ENCODE data around the gene RAPGEF6.

The RAPGEF6 gene

DNA sequence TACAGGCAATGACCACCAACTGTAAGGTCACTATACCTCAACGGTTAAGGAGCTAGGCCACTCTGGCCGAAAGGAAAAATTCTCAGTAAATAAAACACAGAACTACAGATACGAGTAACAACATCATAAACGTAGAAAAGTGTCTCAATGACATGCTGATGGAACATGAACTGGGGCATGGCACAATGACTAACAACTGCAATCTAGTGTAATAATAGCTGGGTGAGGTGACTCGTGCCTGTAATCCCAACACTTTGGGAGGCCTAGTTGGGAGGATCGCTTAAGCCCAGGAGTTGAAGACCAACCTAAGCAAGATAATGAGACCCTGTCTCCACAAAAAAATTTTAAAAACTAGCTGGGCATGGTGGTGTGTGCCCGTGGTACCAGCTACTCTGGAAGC lies 9.8 kb upstream of the RAPGEF6 start:
- TF ChIP-seq, protein P1, sequence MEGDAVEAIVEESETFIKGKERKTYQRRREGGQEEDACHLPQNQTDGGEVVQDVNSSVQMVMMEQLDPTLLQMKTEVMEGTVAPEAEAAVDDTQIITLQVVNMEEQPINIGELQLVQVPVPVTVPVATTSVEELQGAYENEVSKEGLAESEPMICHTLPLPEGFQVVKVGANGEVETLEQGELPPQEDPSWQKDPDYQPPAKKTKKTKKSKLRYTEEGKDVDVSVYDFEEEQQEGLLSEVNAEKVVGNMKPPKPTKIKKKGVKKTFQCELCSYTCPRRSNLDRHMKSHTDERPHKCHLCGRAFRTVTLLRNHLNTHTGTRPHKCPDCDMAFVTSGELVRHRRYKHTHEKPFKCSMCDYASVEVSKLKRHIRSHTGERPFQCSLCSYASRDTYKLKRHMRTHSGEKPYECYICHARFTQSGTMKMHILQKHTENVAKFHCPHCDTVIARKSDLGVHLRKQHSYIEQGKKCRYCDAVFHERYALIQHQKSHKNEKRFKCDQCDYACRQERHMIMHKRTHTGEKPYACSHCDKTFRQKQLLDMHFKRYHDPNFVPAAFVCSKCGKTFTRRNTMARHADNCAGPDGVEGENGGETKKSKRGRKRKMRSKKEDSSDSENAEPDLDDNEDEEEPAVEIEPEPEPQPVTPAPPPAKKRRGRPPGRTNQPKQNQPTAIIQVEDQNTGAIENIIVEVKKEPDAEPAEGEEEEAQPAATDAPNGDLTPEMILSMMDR (IDR thresholded peaks at IDR 0.05; ENCODE audit: extremely low read depth, insufficient read depth, missing control alignments): no peak
- no peak for DNase-seq (ENCODE audit: low spot score)
- in situ Hi-C loops (cut with MboI; ENCODE audit: low pct_unique_long_range_greater_than_20kb, low sequenced_read_pairs, unreplicated experiment): no loop called here

DNA sequence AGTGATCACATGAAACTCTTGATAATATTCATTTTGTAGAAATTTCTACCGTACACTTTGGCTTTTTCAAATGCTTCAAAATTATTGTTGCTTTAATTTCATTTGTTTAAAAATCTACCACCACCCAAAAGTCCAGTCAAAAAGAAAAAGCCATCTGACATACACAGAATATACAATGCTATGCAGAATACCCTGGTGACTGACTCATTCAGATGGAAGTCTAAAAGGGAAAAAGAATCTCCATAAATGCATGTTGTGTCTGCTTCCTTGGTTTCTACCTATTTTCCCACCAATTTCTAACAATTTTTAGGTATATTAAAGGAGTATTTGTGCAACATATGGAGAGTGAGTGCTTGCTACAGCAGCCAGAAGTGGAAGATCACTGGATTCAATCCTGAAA lies 9.3 kb upstream of the RAPGEF6 start:
- TF ChIP-seq, protein P1 (IDR thresholded peaks at IDR 0.05; ENCODE audit: extremely low read depth, insufficient read depth, missing control alignments): no peak
- no peak for DNase-seq (ENCODE audit: low spot score)
- in situ Hi-C loops (cut with MboI; ENCODE audit: low pct_unique_long_range_greater_than_20kb, low sequenced_read_pairs, unreplicated experiment): no loop called here

DNA sequence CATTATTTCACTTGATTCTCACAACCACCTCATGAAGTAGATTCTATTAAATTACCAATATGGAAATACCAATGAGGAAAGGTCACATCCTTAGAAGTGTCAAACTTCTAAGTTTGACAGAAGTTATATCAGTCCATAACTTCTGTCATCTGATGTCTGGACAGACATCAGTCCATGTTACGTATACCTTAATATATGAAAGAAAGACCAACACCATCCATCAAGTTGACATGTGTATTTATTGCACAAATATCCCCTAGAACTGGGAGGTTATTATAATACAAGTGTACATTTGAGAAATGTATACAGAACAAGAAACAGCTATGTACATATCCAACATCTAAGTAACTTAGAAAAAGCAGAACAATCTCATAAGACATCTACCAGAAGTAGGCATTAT lies 6.5 kb upstream of the RAPGEF6 start:
- in situ Hi-C loops (cut with MboI; ENCODE audit: low pct_unique_long_range_greater_than_20kb, low sequenced_read_pairs, unreplicated experiment): no loop called here
- TF ChIP-seq, protein P1 (IDR thresholded peaks at IDR 0.05; ENCODE audit: extremely low read depth, insufficient read depth, missing control alignments): no peak
- DNase-seq (ENCODE audit: low spot score): no peak

DNA sequence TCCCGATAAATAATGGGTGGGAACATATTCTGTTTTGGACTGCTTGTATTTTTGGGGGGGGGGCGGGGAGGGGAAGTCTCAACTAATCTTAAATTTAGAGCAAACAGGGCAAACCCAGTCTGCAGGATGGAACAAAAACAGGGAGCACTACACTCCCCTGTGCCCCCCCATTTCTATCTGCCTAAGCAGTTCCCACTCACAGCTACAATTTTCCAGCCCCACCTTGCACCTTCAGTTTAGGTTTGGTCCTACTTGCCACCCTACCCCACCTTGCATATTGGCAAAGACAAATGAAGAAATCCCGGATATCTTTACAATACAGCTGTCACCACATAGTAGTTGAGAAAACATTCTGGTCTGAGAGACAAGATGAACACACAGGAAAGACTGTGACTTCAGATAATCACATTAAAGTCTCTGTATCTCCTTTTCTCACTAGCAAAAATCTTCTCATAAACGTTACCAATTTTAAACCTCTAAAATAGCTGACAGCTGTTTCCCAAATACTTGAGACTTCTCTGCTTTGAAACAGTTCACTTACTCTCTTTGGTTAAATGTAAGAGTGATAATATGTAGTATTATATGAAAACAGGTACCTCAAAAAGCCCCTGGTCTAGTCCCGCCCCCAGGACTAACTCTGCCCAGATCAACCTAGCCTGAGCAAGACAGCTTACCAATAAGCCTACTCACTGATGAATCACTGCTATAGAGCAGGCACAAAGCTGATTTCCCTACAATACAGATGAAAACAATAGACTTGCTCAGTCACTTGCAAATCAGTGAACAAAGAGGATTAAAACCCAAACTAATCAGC lies 5.2 kb upstream of the RAPGEF6 start:
- TF ChIP-seq, protein P1 (IDR thresholded peaks at IDR 0.05; ENCODE audit: extremely low read depth, insufficient read depth, missing control alignments): no peak
- peak; percentile 22 for DNase-seq (ENCODE audit: low spot score)
- in situ Hi-C loops (cut with MboI; ENCODE audit: low pct_unique_long_range_greater_than_20kb, low sequenced_read_pairs, unreplicated experiment): no loop called here

DNA sequence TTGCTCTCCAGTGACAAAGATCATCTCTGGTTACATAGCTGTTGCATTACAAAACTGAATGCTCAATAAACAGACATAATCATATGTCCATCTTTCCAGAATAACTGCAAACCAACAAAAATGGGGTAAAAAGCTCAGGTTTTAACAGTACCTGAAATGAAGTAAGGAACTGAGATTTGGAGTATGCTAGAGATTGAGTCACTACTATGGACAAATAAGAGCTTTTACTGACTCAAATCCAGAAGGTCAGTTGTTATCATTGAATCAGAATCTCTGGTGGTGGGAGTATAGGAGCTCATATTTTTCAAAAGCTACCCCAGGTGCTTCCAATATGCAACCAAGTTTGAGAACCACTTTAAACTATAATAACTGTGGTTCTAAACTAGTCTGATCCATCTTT lies 4.1 kb upstream of the RAPGEF6 start:
- no peak for DNase-seq (ENCODE audit: low spot score)
- in situ Hi-C loops (cut with MboI; ENCODE audit: low pct_unique_long_range_greater_than_20kb, low sequenced_read_pairs, unreplicated experiment): no loop called here
- TF ChIP-seq, protein P1 (IDR thresholded peaks at IDR 0.05; ENCODE audit: extremely low read depth, insufficient read depth, missing control alignments): no peak

DNA sequence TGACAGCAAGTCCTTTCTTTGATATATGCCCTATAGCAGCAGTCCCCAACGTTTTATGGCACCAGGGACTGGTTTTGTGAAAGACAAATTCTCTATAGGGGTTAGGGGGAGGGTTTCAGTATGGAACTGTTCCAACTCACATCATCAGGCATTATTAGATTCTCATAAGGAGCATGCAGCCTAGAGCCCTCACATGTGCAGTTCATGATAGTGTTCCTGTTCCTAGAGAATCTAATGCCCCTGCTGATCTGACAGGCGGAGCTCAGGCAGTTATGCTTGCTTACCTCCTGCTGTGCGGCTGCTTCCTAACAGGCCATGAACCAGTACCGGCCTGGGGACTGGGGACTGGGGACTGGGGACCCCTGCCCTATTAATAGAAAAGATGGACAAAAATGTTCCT lies 2.7 kb upstream of the RAPGEF6 start:
- TF ChIP-seq, protein P1 (IDR thresholded peaks at IDR 0.05; ENCODE audit: extremely low read depth, insufficient read depth, missing control alignments): no peak
- no peak for DNase-seq (ENCODE audit: low spot score)
- in situ Hi-C loops (cut with MboI; ENCODE audit: low pct_unique_long_range_greater_than_20kb, low sequenced_read_pairs, unreplicated experiment): no loop called here

All from GM13977 (cell line).